Stimulated activated CD4-positive, alpha-beta T cell treated with anti-CD3 and anti-CD28 coated beads, Interleukin-15, amount 100 ng/mL, for 1 hour (primary cell): ENCODE results near the gene PERM1.
A peak's percentile ranks its signal among the peaks of the same experiment; 100 is the strongest.
"Not testable (repeated sequence)": the region's sequence is repeated elsewhere in the genome, so short reads cannot be mapped to it uniquely, and the experiment has no call there.

ENCODE experiments used
- DNase-seq, 2 donors: peaks; one replicate each; pipeline ENCODE4 v3.0.0-alpha.2; 2020; ENCODE audit warnings: low read depth in 1 of 2, low spot score in 1 of 2

PERM1 gene

GRCh38 chr1:998995-999724 is 17.3 kb upstream of the PERM1 start:
- no peak for DNase-seq

DNA sequence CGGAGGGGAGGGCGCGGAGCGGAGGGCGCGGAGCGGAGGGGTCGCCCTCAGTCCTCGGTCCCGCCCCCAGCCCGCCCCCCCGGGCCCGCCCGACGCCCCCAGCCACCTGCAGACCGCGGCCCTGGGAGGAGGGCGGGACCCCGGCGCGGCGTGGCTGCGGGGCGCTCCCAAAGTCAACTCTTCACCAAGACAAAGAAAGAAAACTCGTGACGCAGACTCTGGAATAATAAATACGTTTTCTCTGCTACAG is 16.8 kb upstream of the PERM1 start:
- no peak for DNase-seq

- DNase-seq = no peak
Observed at GRCh38 chr1:997993-998744, 16.3 kb upstream of the PERM1 start.

DNA sequence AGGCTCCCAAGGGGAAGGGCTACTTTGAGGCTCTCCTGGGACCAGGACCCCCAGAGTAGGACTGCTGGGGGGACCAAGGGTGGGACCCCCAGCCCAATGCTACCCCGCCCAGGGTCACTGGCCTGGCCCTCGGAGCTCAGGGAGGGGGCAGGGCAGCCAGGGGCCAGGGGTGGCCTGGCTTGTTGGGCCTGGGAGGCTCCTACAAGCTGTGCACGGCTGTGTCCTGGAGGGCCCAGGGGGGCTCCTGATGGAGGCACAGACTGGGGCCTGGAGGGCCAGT is 15.8 kb upstream of the PERM1 start:
- DNase-seq = no peak

DNA sequence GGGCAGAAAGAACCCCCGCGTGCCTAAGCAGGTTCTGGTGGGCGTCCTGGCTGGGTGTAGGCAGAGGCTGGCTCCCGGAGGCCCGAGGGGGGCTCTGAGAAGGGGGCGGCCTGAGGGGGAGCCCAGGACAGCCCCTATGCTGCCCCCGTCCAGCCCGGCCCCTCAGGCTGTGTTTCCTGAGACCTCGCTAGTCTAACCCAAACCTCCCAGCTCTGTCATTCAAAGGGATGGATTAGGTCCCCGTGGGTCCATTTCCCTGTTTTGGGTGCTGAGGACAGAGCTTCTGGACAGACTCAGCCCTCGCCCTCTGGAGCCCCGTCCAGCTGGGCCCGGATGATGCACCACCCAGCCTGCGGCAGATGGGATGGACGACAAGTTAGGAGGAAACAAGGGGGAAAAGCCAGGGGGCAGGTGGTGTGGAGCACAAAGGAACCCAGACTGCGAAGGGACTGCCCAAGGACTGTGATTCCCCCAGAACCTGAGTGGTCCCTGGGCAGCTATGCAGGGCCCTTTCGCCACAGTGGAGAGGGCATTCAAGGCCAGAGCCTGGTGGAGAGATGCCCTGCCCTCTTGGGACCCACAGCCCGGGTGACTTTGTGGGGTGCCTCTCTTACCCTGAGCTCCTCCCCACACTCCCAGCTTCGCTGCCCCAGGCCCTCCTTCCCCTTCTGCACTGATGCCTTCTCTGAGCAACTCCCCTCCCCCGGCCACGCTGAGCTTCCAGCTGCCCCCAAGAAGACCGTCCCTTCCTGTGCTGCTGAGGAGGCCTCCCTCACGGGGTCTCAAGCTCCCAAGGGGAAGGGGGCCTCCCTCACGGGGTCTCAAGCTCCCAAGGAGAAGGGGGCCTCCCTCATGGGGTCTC is 15.2 kb upstream of the PERM1 start:
- no peak for DNase-seq

GRCh38 chr1:995665-996633 is 14.1 kb upstream of the PERM1 start:
- no peak for DNase-seq

- not testable (repeated sequence) for DNase-seq
Observed at GRCh38 chr1:994546-994945, 12.7 kb upstream of the PERM1 start.

- no peak for DNase-seq
Observed at GRCh38 chr1:993379-993995, 11.6 kb upstream of the PERM1 start.

GRCh38 chr1:992362-992761 is 10.5 kb upstream of the PERM1 start:
- no peak for DNase-seq

GRCh38 chr1:991895-992294 is 10.0 kb upstream of the PERM1 start:
- no peak for DNase-seq

DNA sequence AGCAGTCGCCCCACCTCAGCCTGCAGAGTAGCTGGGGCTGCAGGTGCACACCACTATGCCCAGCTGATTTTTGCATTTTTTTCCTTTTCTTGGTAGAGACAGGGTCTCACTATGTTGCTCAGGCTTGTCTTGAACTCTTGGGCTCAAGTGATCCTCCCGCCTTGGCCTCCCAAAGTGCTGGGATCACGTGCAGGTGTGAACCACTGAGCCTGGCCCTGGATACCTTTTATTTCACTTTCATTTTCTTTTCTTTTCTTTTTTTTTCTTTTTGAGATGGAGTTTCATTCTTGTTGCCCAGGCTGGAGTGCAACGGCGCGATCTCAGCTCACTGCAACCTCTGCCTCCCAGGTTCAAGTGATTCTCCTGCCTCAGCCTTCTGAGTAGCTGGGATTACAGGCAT is 9.4 kb upstream of the PERM1 start:
- DNase-seq = not testable (repeated sequence)

- DNase-seq = not testable (repeated sequence)
Observed at GRCh38 chr1:988061-988460, 6.2 kb upstream of the PERM1 start.

GRCh38 chr1:985126-985525 is 3.2 kb upstream of the PERM1 start:
- DNase-seq = no peak

DNA sequence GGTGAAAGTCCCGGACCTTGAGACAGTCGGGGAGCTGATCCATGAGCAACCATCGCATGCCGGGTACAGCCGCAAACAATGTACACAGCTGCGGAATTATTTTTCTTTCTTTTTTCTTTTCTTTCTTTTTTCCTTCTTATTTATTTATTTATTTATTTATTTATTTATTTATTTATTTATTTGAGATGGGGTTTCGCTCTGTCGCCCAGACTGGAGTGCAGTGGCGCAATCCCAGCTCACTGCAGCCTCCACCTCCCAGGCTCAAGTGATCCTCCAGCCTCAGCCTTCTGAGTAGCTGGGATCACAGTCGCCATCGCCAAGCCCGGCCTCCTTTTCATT is 2.6 kb upstream of the PERM1 start:
- no peak for DNase-seq

DNA sequence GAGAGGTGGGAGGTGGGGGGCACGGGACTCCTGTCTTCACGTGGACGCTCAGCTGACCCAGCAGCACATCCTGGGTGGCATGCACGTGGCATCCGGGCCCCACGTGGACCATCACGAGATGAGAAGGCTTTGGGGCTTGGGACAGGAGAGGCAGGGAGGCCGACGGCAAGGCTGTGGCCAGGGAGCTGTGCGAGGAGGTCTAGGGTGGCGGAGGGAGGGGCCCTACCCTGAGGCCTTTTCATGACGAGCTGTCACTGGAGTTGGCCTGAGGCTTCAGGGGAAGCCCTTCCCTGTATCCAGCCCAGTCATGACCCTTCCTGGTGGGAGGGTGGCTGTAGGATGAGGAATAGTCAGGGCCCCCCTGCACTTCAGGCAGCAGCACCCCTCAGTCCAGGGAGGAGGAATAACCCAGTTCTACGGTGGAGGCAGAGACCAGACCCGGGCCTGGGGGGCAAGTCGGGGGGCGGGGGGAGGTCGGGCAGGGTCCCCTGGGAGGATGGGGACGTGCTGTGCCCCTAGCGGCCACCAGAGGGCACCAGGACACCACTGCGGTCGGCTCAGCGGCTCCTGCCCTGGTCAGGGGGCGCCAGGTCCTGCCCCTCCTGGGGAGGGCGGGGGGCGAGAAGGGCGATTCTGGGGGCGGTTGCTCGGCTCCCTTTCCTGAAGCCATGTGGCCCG is 2.0 kb upstream of the PERM1 start:
- DNase-seq = peak; percentile 34 to 53

DNA sequence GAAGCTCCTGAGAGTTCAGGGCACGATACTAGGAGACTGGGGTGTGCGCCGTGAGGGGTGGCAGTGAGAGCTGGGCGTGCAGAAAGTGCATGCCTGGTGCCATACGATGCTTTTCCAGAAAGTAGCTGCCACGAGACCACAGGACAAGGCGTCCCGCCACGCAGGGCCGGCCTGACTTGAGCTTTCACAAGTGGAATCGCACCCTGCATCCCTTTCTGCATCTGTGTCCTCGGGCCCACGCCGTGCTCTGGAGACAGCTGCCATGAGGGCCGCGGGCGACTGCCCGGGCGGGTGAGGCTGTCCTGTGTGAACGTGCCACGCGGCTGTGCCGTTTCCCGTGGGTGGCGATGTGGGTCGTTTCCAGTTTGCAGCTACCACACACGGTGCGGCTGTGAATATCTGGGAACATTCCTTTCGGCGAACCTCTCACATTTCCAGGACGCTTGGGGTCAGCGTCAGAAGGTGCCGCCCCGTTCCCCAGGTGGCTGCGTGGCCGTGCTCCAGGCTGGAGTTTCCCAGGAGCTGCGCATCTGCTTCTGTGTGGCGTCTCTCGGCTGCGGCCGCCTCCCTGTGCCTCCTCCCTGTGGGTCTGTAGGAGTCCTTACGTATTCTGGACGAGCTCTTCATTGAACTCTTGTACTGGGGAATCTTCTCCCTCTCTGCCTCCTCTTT is 1.0 kb upstream of the PERM1 start:
- DNase-seq = no peak

DNA sequence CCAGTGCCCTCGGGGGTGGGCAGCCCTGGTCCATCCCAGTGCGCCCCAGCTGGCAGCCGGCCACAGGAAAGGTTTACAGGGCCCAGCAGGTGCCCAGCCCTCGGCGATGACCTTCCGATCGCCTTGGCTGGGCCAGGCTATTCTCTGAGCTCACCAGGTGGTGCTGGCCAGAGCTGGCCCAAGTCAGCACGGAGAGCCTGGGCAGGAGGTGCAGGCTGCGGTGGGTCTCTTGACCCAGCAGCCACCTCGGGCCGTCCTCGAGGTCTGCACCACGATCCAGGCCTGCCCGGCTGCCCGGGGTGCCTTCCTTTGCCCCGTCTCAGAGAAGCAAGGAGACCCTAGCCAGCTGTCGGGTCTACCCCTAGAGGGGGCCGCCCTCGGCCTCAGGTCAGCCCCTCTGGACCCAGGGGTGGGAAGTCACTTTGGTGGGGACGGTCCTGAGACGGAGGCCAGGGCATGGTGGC is 370 bp downstream of the PERM1 start:
- no peak for DNase-seq

- no peak for DNase-seq
Observed at GRCh38 chr1:980602-981395, 1.1 kb downstream of the PERM1 start.

DNA sequence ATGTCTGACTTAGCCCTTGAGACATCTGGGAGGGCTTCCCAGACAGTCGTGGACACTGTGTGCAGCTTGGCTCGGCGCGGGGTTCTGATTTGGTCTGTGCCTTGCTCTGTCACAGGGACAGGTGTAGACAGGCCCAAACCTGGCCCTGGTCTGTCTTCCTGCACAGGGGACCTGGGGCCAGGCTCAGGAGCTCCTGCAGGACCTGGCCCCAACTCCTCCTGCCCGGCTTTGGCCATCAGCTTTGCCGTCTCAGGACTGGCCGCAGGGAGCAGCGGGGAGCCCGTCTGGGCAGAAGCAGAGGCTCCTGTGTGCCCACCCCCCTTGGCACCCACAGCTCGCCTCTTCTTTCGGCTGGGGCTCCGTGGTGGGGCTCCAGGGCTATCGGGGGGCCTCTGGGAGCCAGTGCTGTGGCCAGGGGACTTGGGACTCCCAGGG is 1.7 kb downstream of the PERM1 start:
- DNase-seq = no peak
